Gastroesophageal sphincter (tissue), 4 donors: ENCODE measurements around the gene NRXN3. TPM values are rescaled to one million over a fixed set of nuclear protein-coding genes. Genes with fewer than 3 reads are reported as not detected.

ENCODE experiments used
- ATAC-seq: fragments of 150-250 bp; one replicate; pipeline ENCODE4 v1.9.1; 2016; ENCODE audit warnings: mild to moderate bottlenecking, moderate library complexity
- H3K27ac ChIP-seq, 4 donors: fragments of 200-600 bp; sonication (generic) in 3 of 4; 1 replicate in 3 of 4; 2 replicates in 1 of 4; pipeline ENCODE4 v1.5.1; 2016 to 2019
- H3K27me3 ChIP-seq: fragments of 200-600 bp; sonication (generic); one replicate; pipeline ENCODE4 v1.5.1; 2019
- H3K36me3 ChIP-seq, 2 donors: fragments of 200-600 bp; sonication (generic); one replicate each; pipeline ENCODE4 v1.5.1; 2019; ENCODE audit warnings: control low read depth in 1 of 2
- H3K4me1 ChIP-seq, 3 donors: fragments of 200-600 bp; sonication (generic); 1 replicate in 2 of 3; 2 replicates in 1 of 3; pipeline ENCODE4 v1.5.1; 2016 to 2019; ENCODE audit warnings: control low read depth in 2 of 3
- H3K4me3 ChIP-seq, 2 donors: fragments of 200-600 bp; sonication (generic); one replicate each; pipeline ENCODE4 v1.5.1; 2019; ENCODE audit warnings: mild to moderate bottlenecking in 1 of 2, moderate library complexity in 1 of 2
- H3K9me3 ChIP-seq, 3 donors: fragments of 200-600 bp; sonication (generic); one replicate each; pipeline ENCODE4 v1.5.1; 2017 to 2019; ENCODE audit warnings: control low read depth in 2 of 3
- CTCF ChIP-seq, 4 experiments: fragments of 200-600 bp in 2 of 4; fragments of 450-650 bp in 2 of 4; sonication (generic) in 1 of 4; IDR thresholded peaks; one replicate each; pipeline ENCODE4 v1.5.1; 2017 to 2019; ENCODE audit warnings: antibody characterized with exemption in 4 of 4, mild to moderate bottlenecking in 2 of 4, moderate library complexity in 2 of 4
- EP300 ChIP-seq: sonication (generic); formaldehyde crosslinking; IDR thresholded peaks from one replicate; pipeline ENCODE4 v1.6.1; 2017; ENCODE audit warnings: antibody characterized with exemption, mild to moderate bottlenecking
- POLR2A ChIP-seq, 2 donors: fragments of 450-650 bp; IDR thresholded peaks; one replicate each; pipeline ENCODE4 v1.6.1; 2017; ENCODE audit warnings: antibody characterized with exemption in 2 of 2, mild to moderate bottlenecking in 2 of 2, moderate library complexity in 1 of 2
- POLR2AphosphoS5 ChIP-seq: sonication (generic); formaldehyde crosslinking; IDR thresholded peaks from one replicate; pipeline ENCODE4 v1.6.1; 2017; ENCODE audit warnings: antibody characterized with exemption
- WGBS, 2 donors: methylation state at CpG; one replicate each; pipeline ENCODE4 v1.1.5; 2018; ENCODE audit warnings: low coverage in 1 of 2; 5-methylcytosine and 5-hydroxymethylcytosine counted together
- total RNA-seq, 4 donors: library from RNA; depleted of rRNA; stranded (reverse); fragments of >200 nt; gene quantifications; one replicate each; pipeline ENCODE4 v1.1.0, GENCODE V29; 2016

Gene NRXN3
- total RNA-seq, 4 donors from 2014 or later = 74.2 to 192 (median 98.2) TPM

GRCh38 chr14:78904094-78904493, 733.9 kb downstream of the NRXN3 start:
- WGBS, 2 donors = 68 to 86% methylated on average over 3 of the region's 3 CpGs
- no peak for TF ChIP-seq EP300
- no peak for TF ChIP-seq CTCF (IDR thresholded peaks at IDR 0.05)
- no peak for TF ChIP-seq POLR2AphosphoS5
- TF ChIP-seq POLR2A (IDR thresholded peaks at IDR 0.05) = no peak

GRCh38 chr14:78917462-78917861, 747.3 kb downstream of the NRXN3 start:
- Histone ChIP-seq H3K4me1 (no peaks in the 10 kb centered on the region), H3K4me3 (no peak overlapping the region), H3K36me3 (no peaks in the 10 kb centered on the region), H3K27me3 (no peaks in the 10 kb centered on the region), H3K27ac (no peak overlapping the region), H3K9me3 (no peaks in the 10 kb centered on the region)
- ATAC-seq = no peak
- 67 to 100% methylated on average over 1 of the region's 1 CpG for WGBS, 2 donors
- TF ChIP-seq CTCF (IDR thresholded peaks at IDR 0.05) = no peak

More at GRCh38 chr14:78904094-78904493, 733.9 kb downstream of the NRXN3 start:
- Histone ChIP-seq H3K9me3 (no peaks in the 10 kb centered on the region), H3K4me1 (no peaks in the 10 kb centered on the region), H3K27ac (no peak overlapping the region), H3K36me3 (no peaks in the 10 kb centered on the region), H3K4me3 (no peak overlapping the region), H3K27me3 (no peaks in the 10 kb centered on the region)
- ATAC-seq = no peak

- no peak for ATAC-seq
- WGBS, 2 donors = 42 to 44% methylated on average over 2 of the region's 2 CpGs
- no peaks in the 10 kb centered on the region for H3K9me3 ChIP-seq
Observed at GRCh38 chr14:78921856-78922255, 751.7 kb downstream of the NRXN3 start.

GRCh38 chr14:78927261-78927660, 757.1 kb downstream of the NRXN3 start:
- no peak overlapping the region for H3K27ac ChIP-seq
- 77 to 94% methylated on average over 2 to 3 of the region's 3 CpGs for WGBS, 2 donors
- no peak for TF ChIP-seq CTCF (IDR thresholded peaks at IDR 0.05)
- TF ChIP-seq EP300 = no peak
- no peak for TF ChIP-seq POLR2A (IDR thresholded peaks at IDR 0.05)
- no peak for TF ChIP-seq POLR2AphosphoS5

More at GRCh38 chr14:78921856-78922255, 751.7 kb downstream of the NRXN3 start:
- no peak overlapping the region for H3K4me3 ChIP-seq
- H3K4me1 ChIP-seq = no peaks in the 10 kb centered on the region
- TF ChIP-seq POLR2AphosphoS5 = no peak
- TF ChIP-seq CTCF (IDR thresholded peaks at IDR 0.05) = no peak
- no peak for TF ChIP-seq EP300
- no peak for TF ChIP-seq POLR2A (IDR thresholded peaks at IDR 0.05)
- H3K27me3 ChIP-seq = no peaks in the 10 kb centered on the region
- no peak overlapping the region for H3K27ac ChIP-seq
- H3K36me3 ChIP-seq = no peaks in the 10 kb centered on the region

GRCh38 chr14:78933166-78933565, 763.0 kb downstream of the NRXN3 start:
- H3K4me3 ChIP-seq = no peak overlapping the region
- WGBS, 2 donors = 19 to 25% methylated on average over 2 of the region's 2 CpGs
- H3K4me1 ChIP-seq = peaks cover 0 to 5% (median 0%) of the 10 kb centered on the region in 3 donors
- H3K27me3 ChIP-seq = no peaks in the 10 kb centered on the region
- no peaks in the 10 kb centered on the region for H3K9me3 ChIP-seq
- no peak overlapping the region for H3K27ac ChIP-seq
- no peaks in the 10 kb centered on the region for H3K36me3 ChIP-seq
- no peak for TF ChIP-seq POLR2AphosphoS5
- ATAC-seq = no peak

More at GRCh38 chr14:78927261-78927660, 757.1 kb downstream of the NRXN3 start:
- H3K27me3 ChIP-seq = no peaks in the 10 kb centered on the region
- no peak overlapping the region for H3K4me3 ChIP-seq
- no peaks in the 10 kb centered on the region for H3K4me1 ChIP-seq
- no peak for ATAC-seq
- no peaks in the 10 kb centered on the region for H3K36me3 ChIP-seq
- no peaks in the 10 kb centered on the region for H3K9me3 ChIP-seq
